ENCODE results near the gene HES7.
"Not testable (repeated sequence)": the region's sequence is repeated elsewhere in the genome, so short reads cannot be mapped to it uniquely, and the experiment has no call there.

The HES7 gene

DNA sequence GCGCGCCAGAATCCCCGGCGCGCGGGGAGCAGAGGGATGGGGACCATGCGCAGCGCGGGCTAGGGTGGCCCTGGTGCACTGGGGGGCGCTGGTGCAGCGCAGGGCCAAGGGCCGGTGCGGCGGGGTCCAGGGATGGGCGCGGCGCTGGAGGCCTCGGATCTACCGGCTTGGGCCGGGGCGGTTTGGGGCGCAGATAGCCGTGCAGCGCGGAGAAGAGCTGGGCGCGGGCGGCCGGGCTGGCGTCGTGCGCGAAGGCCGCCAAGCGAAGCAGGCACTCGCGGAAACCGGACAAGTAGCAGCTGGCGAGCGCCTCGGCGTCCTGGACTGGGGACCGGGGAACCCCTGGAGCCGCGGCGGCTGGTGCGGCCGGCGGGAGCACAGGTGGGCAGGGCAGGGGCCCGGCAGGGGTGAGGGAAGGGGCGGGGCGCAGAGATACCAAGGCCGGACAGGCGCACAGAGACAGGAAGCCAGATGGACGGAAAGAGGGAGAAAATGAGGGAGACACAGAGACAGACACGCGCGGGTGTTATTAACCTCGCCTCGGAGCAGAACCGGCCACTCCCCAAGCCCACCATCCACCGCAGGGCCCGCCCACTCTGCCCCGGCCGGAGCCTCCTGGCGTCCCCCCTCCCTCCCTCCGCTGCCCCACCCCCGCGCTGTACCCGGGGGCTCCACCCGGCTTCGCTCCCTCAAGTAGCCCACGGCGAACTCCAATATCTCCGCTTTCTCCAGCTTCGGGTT, 2.1 kb downstream of the HES7 start:
- peak; percentile 73 for DNase-seq

GRCh38 chr17:8121407-8121680, 2.6 kb downstream of the HES7 start:
- DNase-seq: no peak

- peak; percentile 87 for DNase-seq
These were observed 3.1 kb downstream of the HES7 start for GRCh38 chr17:8120520-8121406.

GRCh38 chr17:8119581-8120519, 4.1 kb downstream of the HES7 start:
- DNase-seq: peak; percentile 93

DNA sequence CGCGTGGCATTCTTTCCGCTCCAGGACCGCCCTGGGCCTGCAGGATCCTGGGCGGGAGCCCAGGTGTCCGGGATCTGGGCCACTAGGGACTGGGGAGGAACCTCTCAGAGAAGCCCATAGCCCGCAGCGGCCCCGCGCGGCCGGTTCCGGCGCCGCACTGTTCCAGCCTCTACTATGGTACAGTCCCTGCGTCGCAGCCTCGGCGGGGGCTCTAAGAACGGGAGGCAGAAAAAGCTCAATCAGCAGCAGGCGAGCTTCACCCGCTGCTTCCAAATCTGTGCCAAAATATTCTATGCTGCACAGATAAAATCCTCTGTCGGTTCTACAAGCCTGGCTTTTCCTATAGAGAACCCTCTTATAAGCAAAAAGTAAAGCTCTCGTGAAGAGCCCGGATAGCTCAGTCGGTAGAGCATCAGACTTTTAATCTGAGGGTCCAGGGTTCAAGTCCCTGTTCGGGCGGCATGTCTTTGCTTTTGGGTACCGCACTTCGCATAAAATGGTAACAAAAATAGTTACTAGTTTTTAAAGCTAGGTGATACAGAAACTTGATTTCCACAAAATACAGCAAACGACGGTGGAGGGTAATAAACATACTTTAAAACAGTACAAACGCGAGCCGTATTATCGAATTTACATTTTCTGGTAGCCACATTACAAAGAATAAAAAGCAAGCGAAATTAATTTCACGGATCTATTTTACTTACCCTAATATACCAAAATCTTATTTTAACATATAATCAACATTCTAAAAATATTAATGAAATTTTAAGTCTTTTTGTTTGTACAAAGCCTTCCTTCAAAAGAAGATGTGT, 4.9 kb downstream of the HES7 start:
- peak; percentile 85 for DNase-seq

DNA sequence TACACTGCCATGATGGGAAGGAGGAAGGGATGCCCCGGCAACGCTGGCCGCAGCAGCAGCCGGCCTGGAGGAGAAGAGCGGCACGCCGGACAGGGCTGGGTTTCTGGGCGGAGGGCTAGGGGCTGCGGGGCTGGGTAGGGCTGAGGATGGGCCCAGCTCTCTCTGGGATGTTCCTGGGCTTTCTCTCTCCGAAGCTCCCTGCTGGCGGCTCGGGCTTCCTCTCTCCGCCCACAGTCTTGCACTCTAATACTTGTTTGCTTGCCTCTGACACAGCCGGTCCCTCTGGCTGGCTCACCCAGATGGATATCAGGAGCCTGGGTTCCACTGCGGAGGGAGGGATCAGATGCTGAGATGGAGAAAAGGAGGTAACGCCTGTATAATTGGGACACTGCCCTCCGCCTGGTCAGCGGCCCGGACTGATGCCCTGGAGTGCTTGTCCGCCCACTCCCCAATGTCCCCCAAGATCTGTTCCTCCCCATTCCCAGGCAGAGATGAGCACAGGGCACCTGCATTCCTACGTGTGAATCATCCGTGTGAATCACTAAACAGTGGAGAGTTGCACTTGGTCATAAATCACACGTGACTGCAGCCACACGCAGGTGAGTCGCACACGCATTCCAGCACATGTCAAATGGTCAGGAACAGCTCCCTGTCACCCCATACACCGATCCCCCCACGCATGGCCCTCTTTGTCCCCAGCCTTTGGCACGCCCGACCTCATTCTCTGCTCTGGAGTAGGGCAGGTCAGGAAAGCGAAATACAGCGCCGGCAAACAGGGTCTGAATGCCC, 5.7 kb downstream of the HES7 start, which contains the start of gene ALOXE3:
Gene ALOXE3, minus strand, starts transcription at position 535 of the 789 bp plus-strand sequence. Its CDS starts 524 bp downstream, at position 11.
- DNase-seq: peak; percentile 30

- DNase-seq: peak; percentile 34
These were observed 6.4 kb downstream of the HES7 start for GRCh38 chr17:8117367-8117979.

- no peak for DNase-seq
These were observed 7.1 kb downstream of the HES7 start for GRCh38 chr17:8116776-8117175.

- no peak for DNase-seq
These were observed 13.0 kb downstream of the HES7 start for GRCh38 chr17:8110907-8111306.

GRCh38 chr17:8110456-8110804, 13.5 kb downstream of the HES7 start:
- DNase-seq: no peak

- DNase-seq: peak; percentile 61
These were observed 14.0 kb downstream of the HES7 start for GRCh38 chr17:8109661-8110455.

DNA sequence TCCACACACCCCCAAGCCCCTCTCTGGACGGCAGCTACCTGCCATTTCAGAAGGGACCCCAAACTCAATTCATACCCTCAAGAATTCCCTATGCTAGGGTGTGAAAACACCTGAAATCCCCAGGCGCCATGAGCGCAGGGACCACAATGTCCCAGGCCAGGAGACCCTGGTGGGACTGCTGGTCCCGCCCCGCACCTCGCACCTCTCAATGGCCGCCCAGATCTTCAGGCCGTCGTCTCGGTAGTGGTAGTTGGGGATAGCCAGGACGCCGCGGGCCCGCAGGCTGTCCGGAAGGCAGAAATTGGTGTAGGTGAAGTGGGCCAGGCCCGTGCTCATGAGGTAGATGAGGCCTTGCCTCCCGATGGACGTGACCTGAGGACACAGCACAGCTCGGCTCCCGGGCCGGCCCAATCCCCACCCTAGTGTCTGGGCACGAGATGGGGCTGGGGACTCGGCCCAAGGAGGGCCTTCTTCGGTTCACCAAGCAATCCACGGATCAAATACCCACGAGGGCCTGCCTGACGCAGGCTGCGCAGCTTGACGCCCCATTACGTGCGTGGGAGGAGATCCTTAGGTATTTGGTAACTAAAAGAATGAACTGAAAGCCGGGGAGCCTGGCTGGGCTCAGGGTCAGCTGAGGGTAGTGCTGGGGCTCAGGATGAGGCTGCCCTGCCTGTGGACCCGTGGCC, 14.8 kb downstream of the HES7 start:
- DNase-seq: no peak

- not testable (repeated sequence) for DNase-seq
These were observed 16.9 kb downstream of the HES7 start for GRCh38 chr17:8106980-8107379.

DNA sequence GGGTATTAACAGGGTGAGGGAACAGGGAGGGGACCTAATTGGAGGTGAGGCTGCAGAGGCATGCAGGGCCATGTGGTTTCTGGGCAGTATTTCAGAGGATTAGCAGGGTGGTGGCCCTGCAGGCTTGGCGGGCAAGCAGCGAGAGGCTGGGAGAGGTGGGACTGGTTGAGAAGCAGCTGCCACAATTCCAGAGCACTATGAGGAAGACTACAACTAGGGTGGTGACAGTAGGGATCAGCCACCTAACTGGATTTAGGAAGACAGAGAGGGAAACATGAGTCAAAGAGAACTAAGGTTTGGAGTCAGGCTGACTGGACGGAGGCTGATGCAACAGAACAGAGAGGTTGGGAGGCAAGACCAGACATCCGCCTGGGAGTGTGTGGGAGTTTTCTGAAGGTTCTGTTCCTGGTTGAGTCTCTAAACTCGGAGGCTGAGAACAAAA, 17.9 kb downstream of the HES7 start:
- DNase-seq: no peak

GRCh38 chr17:8104911-8105310, 19.0 kb downstream of the HES7 start:
- DNase-seq: no peak

- no peak for DNase-seq
These were observed 20.4 kb downstream of the HES7 start for GRCh38 chr17:8103549-8103948.

DNA sequence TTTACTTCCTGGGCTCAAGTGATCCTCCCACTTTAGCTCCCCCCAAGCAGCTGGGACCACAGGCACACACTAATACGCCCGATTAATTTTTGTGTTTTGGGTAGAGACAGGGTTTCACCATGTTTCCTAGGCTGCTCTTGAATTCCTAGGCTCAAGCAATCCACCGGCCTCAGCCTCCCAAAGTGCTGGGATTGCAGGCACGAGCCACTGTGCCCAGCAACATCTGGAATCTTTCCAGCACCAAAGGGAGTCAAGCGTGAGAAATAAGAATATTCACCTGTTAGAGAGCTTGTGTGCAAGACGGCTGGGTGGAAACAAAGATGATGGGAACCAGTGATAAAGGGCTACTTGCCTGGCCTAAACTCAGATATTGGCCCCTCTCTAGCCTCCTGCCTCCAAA, 22.2 kb downstream of the HES7 start:
- no peak for DNase-seq

GRCh38 chr17:8100763-8101162, 23.1 kb downstream of the HES7 start:
- DNase-seq: no peak

DNA sequence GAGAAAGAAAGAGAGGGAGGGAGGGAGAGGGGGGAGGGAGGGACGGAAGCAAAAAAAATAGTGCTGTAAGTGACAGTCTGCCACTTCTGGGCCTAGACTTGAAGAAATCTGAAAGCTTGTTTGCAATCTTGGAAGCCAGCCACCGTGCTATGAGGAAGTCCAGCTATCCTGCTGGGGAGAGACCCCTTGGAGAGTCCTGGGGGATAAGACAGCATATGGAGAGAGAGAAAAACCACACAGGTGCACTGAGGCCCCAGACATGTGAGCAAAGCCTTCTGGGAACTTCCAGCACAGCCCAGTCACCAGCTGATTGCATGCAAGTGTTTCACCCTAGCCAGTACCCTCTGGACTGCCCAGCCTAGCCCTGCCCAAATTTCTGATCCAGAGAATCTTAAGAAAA, 23.8 kb downstream of the HES7 start:
- no peak for DNase-seq
